Measurements from ENCODE around the gene IFT88. TPM values are rescaled to one million over a fixed set of nuclear protein-coding genes. Genes with fewer than 3 reads are reported as not detected.

The IFT88 gene
- total RNA-seq, 2 donors from 2014 or later = 5.1 to 5.7 TPM

DNA sequence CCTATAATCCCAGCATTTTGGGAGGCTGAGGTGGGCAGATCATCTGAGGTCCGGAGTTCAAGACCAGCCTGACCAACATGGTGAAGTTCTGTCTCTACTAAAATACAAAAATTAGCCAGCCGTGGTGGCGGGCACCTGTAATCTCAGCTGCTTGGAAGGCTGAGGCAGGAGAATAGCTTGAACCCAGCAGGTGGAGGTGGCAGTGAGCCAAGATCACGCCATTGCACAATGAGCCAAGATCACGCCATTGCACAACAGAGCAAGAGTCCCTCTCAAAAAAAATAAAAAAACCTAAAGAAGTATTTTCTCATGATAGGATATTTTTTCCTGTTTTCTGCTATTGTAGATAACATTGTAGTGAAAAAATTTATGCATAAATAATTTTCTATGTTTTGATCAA is 13.3 kb downstream of the IFT88 start:
- H3K4me3 ChIP-seq = no peak overlapping the region
- TF ChIP-seq, protein P1, sequence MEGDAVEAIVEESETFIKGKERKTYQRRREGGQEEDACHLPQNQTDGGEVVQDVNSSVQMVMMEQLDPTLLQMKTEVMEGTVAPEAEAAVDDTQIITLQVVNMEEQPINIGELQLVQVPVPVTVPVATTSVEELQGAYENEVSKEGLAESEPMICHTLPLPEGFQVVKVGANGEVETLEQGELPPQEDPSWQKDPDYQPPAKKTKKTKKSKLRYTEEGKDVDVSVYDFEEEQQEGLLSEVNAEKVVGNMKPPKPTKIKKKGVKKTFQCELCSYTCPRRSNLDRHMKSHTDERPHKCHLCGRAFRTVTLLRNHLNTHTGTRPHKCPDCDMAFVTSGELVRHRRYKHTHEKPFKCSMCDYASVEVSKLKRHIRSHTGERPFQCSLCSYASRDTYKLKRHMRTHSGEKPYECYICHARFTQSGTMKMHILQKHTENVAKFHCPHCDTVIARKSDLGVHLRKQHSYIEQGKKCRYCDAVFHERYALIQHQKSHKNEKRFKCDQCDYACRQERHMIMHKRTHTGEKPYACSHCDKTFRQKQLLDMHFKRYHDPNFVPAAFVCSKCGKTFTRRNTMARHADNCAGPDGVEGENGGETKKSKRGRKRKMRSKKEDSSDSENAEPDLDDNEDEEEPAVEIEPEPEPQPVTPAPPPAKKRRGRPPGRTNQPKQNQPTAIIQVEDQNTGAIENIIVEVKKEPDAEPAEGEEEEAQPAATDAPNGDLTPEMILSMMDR (IDR thresholded peaks at IDR 0.05) = no peak
- H3K9me3 ChIP-seq = peaks cover 4 to 15% of the 10 kb centered on the region in 2 donors
- H3K27ac ChIP-seq = no peak overlapping the region
- H3K4me1 ChIP-seq = no peaks in the 10 kb centered on the region
- H3K36me3 ChIP-seq = peaks cover 9% of the 10 kb centered on the region
- DNase-seq (ENCODE audit: low spot score) = no peak
- no peaks in the 10 kb centered on the region for H3K27me3 ChIP-seq

DNA sequence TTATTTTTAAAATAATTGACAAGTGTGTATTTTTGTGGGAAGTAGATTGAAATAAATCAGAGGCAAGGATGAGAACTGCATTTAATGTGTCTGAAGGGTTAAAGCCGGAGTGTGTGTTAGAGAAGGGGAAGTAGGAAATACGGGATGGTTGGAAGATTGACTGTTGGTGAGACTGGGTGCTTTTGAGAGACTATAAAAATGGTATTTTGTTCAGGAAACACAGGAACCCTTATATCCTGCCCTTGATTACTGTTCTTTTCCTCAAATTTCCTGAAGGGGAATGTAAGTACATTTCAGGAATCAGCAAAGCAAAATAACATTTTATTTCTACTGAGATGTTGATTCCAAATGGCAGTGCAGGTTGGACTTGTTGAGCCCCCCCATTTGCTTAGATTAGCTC is 15.1 kb downstream of the IFT88 start:
- no peaks in the 10 kb centered on the region for H3K4me1 ChIP-seq
- H3K27me3 ChIP-seq = no peaks in the 10 kb centered on the region
- peaks cover 13% of the 10 kb centered on the region for H3K36me3 ChIP-seq
- TF ChIP-seq, protein P1 (IDR thresholded peaks at IDR 0.05) = no peak
- DNase-seq (ENCODE audit: low spot score) = no peak
- H3K9me3 ChIP-seq = peaks cover 0 to 10% of the 10 kb centered on the region in 2 donors
- H3K4me3 ChIP-seq = no peak overlapping the region
- H3K27ac ChIP-seq = no peak overlapping the region

DNA sequence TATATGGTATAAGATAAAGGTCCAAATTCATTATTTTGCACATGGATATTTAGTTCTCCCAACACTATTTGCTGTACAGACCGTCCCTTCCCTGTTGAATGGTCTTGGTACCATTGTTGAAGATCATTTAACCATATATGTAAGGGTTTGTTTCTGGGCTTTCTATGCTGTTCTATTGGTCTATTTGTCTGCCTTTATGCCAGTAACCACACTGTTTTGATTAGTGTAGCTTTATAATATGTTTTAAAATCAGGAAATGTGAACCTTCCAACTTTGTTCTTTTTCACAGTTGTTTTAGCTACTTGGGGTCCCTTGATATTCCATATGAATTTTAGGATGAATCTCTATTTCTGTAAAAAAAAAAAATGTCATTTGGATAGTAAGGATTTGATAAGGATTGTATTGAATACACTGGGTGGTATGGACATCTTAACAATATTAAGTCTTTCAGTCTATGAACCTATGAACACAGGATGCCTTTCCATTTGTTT is 16.9 kb downstream of the IFT88 start:
- Histone ChIP-seq H3K4me1 (no peaks in the 10 kb centered on the region), H3K4me3 (no peak overlapping the region), H3K27ac (no peak overlapping the region), H3K27me3 (no peaks in the 10 kb centered on the region), H3K9me3 (peaks cover 0 to 10% of the 10 kb centered on the region in 2 donors), H3K36me3 (peaks cover 13% of the 10 kb centered on the region)
- TF ChIP-seq, protein P1 (IDR thresholded peaks at IDR 0.05) = no peak
- DNase-seq (ENCODE audit: low spot score) = no peak

DNA sequence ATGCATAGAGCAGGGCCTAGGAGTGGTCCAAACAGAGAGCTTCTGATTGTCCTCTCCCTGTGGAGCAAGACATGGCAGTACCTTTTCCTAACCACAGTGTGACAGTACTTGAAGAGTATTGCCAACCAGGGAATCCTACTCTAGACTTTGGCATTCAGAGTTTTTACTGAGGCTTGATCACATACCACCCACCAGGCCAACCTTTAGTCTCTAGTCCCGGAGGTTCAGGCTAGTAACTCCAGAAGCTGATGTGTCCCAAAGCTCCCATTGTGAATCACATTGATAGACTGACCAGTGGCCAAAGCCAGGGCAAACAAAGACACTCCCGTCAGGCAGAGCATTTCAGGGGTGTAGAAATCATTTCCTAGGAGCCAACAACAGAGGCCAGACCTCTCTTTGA is 18.4 kb downstream of the IFT88 start:
- Histone ChIP-seq H3K27me3 (no peaks in the 10 kb centered on the region), H3K4me1 (no peaks in the 10 kb centered on the region), H3K36me3 (peaks cover 13% of the 10 kb centered on the region), H3K9me3 (peaks cover 0 to 10% of the 10 kb centered on the region in 2 donors), H3K4me3 (no peak overlapping the region), H3K27ac (no peak overlapping the region)
- no peak for DNase-seq (ENCODE audit: low spot score)
- TF ChIP-seq, protein P1 (IDR thresholded peaks at IDR 0.05) = no peak

DNA sequence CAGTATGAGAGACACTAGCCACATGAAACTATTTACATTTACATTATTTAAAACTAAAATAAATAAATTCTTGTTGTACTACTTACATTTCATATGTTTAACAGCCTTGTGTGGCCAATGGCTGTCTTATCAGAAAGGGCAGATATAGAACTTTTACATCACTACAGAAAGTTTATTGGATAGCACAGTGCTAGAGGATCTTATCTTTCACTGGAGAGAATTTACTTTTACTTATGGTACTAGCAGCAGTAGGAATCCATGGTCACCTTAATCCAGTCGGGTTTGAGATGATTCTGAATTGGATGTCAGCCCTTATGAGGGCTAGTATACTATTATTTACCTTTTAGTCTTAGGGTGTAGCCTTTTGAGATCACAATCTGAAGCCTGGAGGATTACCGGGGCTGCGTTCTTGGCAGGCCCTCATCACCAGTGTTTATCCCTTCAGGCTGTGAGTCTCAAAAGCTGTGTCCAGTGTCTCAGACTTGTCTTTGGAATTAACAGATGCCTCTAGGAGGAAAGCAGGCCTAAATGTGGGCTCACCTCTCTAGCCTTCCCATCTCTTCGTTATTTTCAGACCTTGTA is 21.7 kb downstream of the IFT88 start:
- peaks cover 0 to 6% of the 10 kb centered on the region in 2 donors for H3K9me3 ChIP-seq
- H3K36me3 ChIP-seq = peaks cover 12% of the 10 kb centered on the region
- TF ChIP-seq, protein P1 (IDR thresholded peaks at IDR 0.05) = no peak
- no peaks in the 10 kb centered on the region for H3K4me1 ChIP-seq
- H3K27me3 ChIP-seq = no peaks in the 10 kb centered on the region
- no peak overlapping the region for H3K27ac ChIP-seq
- no peak for DNase-seq (ENCODE audit: low spot score)
- H3K4me3 ChIP-seq = no peak overlapping the region

DNA sequence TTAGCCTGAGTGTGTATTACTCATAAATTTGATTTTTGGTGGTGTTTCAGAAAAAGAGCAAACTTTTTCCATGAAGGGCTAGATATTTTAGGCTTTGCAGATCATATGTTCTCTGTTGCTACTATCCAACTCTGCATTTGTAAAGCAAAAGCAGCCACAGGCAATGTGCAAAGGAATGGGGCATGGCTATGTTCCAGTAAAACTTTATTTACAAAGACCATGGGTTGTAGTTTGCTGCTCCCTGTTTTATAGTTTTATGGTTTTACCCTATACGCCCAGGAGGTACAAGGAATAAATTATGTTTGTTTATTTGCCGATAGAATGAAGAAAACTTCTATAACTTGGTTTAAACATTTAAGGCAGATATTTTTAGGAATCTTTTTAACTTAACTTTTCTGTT is 23.6 kb downstream of the IFT88 start:
- Histone ChIP-seq H3K27me3 (no peaks in the 10 kb centered on the region), H3K27ac (no peak overlapping the region), H3K4me3 (no peak overlapping the region), H3K36me3 (peaks cover 2% of the 10 kb centered on the region), H3K4me1 (no peaks in the 10 kb centered on the region), H3K9me3 (no peaks in the 10 kb centered on the region)
- TF ChIP-seq, protein P1 (IDR thresholded peaks at IDR 0.05) = no peak
- DNase-seq (ENCODE audit: low spot score) = no peak

Data from right atrium auricular region (tissue), 2 donors.